ENCODE measurements around the gene TUNAR. TPM values are rescaled to one million over a fixed set of nuclear protein-coding genes. Genes with fewer than 3 reads are reported as not detected.

TUNAR gene
- total RNA-seq, 4 donors from 2014 or later = 0.13 TPM; not detected in 3

- WGBS = 63% methylated on average over 3 of the region's 3 CpGs
- H3K27me3 ChIP-seq = peaks cover 0 to 72% (median 17%) of the 10 kb centered on the region in 4 donors
- intact Hi-C loops (cut with DNase I) = no loop called here
These were observed 3.9 kb upstream of the TUNAR start for GRCh38 chr14:95872777-95873176.

DNA sequence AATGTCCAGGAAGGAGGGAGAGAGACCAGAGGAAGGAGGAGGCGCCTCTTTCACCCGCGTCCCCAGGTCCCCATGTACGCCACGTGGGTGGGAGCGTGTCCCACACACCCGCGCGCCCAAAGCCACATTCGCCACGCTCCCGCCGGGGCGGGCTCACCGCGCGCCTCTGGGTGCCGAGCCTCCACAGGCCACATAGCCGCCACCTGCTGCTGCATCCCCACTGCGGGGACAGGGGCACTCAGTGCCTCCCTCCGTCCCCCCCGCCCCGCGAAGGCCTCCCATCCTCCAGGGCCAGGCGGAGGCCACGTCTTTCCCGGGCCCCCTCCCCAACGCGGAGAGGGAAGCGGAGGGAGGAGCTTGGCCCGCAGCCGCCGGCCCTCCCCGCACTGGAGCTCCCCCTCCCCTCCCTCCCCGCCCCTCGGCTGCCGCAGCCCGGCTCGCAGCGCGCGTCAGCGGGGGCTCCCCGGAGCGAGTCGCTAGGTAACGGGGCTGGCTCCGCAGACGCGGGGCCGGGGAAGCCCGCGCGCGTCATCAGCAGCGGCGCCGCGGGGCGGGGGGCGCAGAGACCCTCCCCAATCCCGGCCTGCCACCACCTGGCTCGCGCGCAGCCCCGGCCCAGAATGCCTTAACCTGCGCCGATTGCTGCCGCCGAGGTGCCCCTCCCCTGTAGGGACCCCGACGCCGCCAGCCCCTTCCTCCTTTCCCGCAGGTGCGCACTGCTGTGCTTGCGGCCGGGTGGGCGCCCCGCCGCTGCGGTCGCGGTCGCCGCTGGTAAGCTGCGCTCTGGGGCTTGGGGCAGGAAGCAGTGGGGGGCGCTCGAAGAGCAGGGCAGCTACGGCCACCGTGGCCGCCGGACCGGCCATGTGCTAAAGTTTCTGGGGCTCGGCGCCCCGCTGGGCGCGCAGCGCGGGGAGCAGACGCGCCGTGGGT lies 536 bp upstream of the TUNAR start:
- TF ChIP-seq POLR2AphosphoS5 (IDR thresholded peaks at IDR 0.05) = no peak
- TF ChIP-seq POLR2A (IDR thresholded peaks at IDR 0.05; ENCODE audit: low read depth) = no peak
- TF ChIP-seq, protein P1, sequence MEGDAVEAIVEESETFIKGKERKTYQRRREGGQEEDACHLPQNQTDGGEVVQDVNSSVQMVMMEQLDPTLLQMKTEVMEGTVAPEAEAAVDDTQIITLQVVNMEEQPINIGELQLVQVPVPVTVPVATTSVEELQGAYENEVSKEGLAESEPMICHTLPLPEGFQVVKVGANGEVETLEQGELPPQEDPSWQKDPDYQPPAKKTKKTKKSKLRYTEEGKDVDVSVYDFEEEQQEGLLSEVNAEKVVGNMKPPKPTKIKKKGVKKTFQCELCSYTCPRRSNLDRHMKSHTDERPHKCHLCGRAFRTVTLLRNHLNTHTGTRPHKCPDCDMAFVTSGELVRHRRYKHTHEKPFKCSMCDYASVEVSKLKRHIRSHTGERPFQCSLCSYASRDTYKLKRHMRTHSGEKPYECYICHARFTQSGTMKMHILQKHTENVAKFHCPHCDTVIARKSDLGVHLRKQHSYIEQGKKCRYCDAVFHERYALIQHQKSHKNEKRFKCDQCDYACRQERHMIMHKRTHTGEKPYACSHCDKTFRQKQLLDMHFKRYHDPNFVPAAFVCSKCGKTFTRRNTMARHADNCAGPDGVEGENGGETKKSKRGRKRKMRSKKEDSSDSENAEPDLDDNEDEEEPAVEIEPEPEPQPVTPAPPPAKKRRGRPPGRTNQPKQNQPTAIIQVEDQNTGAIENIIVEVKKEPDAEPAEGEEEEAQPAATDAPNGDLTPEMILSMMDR (IDR thresholded peaks at IDR 0.05) = no peak
- no peak for TF ChIP-seq EP300 (IDR thresholded peaks at IDR 0.05)
- H3K27me3 ChIP-seq = peaks cover 0 to 78% (median 17%) of the 10 kb centered on the region in 4 donors
- peak overlapping the region; percentile 7 to 43 (median 25) for H3K4me3 ChIP-seq
- peaks cover 6 to 17% (median 15%) of the 10 kb centered on the region in 4 donors for H3K4me1 ChIP-seq
- H3K36me3 ChIP-seq = no peaks in the 10 kb centered on the region
- WGBS = 7% methylated on average over 18 of the region's 103 CpGs
- H3K27ac ChIP-seq (replicated peaks in 1 of 4) = no peak overlapping the region
- no peak for DNase-seq (ENCODE audit: extremely low spot score)
- H3K9me3 ChIP-seq = no peaks in the 10 kb centered on the region
- intact Hi-C loops (cut with DNase I) = no loop called here

More at GRCh38 chr14:95872777-95873176, 3.9 kb upstream of the TUNAR start:
- H3K36me3 ChIP-seq = no peaks in the 10 kb centered on the region
- no peak overlapping the region for H3K4me3 ChIP-seq
- DNase-seq (ENCODE audit: extremely low spot score) = no peak
- TF ChIP-seq, protein P1 (IDR thresholded peaks at IDR 0.05) = no peak
- TF ChIP-seq EP300 (IDR thresholded peaks at IDR 0.05) (no peak), POLR2AphosphoS5 (IDR thresholded peaks at IDR 0.05) (no peak), POLR2A (IDR thresholded peaks at IDR 0.05; ENCODE audit: low read depth) (no peak)
- no peak overlapping the region for H3K27ac ChIP-seq (replicated peaks in 1 of 4)
- no peaks in the 10 kb centered on the region for H3K9me3 ChIP-seq
- H3K4me1 ChIP-seq = peaks cover 6 to 17% (median 15%) of the 10 kb centered on the region in 4 donors

DNA sequence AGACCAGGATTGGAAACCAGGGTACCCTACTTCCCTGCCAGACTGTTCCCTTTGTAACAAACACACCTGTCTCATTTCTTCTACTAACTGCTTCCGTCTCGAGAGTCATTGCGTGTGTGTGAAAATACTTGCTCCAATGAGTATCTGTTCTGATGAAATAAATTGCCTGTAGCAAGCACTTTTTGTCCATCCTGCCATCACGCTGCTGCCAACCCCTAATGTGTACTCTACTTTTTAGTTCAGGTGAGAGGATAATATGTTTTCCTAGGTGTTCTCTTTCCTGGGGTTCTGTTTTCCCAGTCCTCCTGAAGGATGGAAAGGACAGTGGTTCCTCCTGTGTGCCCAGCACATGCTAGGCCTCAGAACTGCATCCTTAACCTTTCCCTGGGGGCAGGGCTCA lies 1.0 kb downstream of the TUNAR start:
- H3K4me1 ChIP-seq = peaks cover 6 to 17% (median 15%) of the 10 kb centered on the region in 4 donors
- H3K27me3 ChIP-seq = peaks cover 0 to 78% (median 17%) of the 10 kb centered on the region in 4 donors
- DNase-seq (ENCODE audit: extremely low spot score) = no peak
- WGBS = 83% methylated on average over 4 of the region's 4 CpGs
- H3K36me3 ChIP-seq = no peaks in the 10 kb centered on the region
- intact Hi-C loops (cut with DNase I) = no loop called here
- H3K4me3 ChIP-seq = no peak overlapping the region
- no peaks in the 10 kb centered on the region for H3K9me3 ChIP-seq
- no peak overlapping the region for H3K27ac ChIP-seq (replicated peaks in 1 of 4)
- TF ChIP-seq POLR2AphosphoS5 (IDR thresholded peaks at IDR 0.05) (no peak), EP300 (IDR thresholded peaks at IDR 0.05) (no peak), POLR2A (IDR thresholded peaks at IDR 0.05; ENCODE audit: low read depth) (no peak)
- TF ChIP-seq, protein P1 (IDR thresholded peaks at IDR 0.05) = no peak

DNA sequence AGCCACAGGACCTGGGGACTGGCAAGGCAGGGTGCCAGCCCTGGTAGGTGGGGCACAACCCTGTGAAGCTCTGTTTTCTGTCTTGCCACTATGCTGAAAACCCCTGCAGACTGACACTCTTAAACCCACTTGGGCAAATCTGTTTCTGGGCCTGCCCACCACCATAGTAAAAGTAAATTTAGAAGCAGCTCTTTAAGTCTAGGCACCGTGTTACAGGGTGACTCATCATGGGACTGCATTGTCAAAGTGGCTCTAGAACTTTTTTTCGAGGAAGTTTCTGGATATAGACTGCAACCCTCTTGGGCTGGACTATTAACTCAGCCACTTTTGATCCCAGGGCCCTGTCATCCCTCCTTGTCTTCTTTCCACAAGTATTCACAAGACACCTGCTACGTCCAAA lies 7.7 kb downstream of the TUNAR start:
- no peaks in the 10 kb centered on the region for H3K9me3 ChIP-seq
- H3K27me3 ChIP-seq = peaks cover 0 to 51% (median 0%) of the 10 kb centered on the region in 4 donors
- TF ChIP-seq POLR2AphosphoS5 (IDR thresholded peaks at IDR 0.05) (no peak), POLR2A (IDR thresholded peaks at IDR 0.05; ENCODE audit: low read depth) (no peak), EP300 (IDR thresholded peaks at IDR 0.05) (no peak)
- TF ChIP-seq, protein P1 (IDR thresholded peaks at IDR 0.05) = no peak
- intact Hi-C loops (cut with DNase I) = no loop called here
- H3K27ac ChIP-seq (replicated peaks in 1 of 4) = no peak overlapping the region
- DNase-seq (ENCODE audit: extremely low spot score) = no peak
- 75% methylated on average over 3 of the region's 3 CpGs for WGBS
- H3K4me3 ChIP-seq = no peak overlapping the region
- H3K4me1 ChIP-seq = no peaks in the 10 kb centered on the region
- no peaks in the 10 kb centered on the region for H3K36me3 ChIP-seq

All from esophagus muscularis mucosa (tissue), 4 donors.